Nephron (organoid): ENCODE measurements around the gene PRKACB.
A peak's percentile ranks its signal among the peaks of the same experiment; 100 is the strongest.

Experiments
- H3K27ac Mint-ChIP-seq, 3 experiments: 2 replicates each; pipeline ENCODE4 v1.8.0; 2020; ENCODE audit warnings: mixed read lengths in 3 of 3, mild to moderate bottlenecking in 2 of 3, moderate library complexity in 1 of 3
- H3K27me3 Mint-ChIP-seq: 2 replicates; pipeline ENCODE4 v1.8.0; 2021; ENCODE audit warnings: low read depth, mild to moderate bottlenecking, moderate library complexity, mixed read lengths
- H3K36me3 Mint-ChIP-seq: 2 replicates; pipeline ENCODE4 v1.8.0; 2020; ENCODE audit warnings: low read depth, mixed read lengths
- H3K4me1 Mint-ChIP-seq: 2 replicates; pipeline ENCODE4 v1.8.0; 2020; ENCODE audit warnings: mixed read lengths
- H3K4me3 Mint-ChIP-seq, 3 experiments: 2 replicates each; pipeline ENCODE4 v1.8.0; 2020; ENCODE audit warnings: mild to moderate bottlenecking in 3 of 3, mixed read lengths in 3 of 3, moderate library complexity in 2 of 3
- H3K9me3 Mint-ChIP-seq: 2 replicates; pipeline ENCODE4 v1.8.0; 2020; ENCODE audit warnings: mixed read lengths
- CTCF ChIP-seq, 3 experiments: fragments of 200-600 bp; sonication (generic); IDR thresholded peaks; one replicate each; pipeline ENCODE4 v1.5.0; 2021; ENCODE audit warnings: antibody characterized with exemption in 3 of 3; ENCODE audit not compliant: unreplicated experiment in 3 of 3

PRKACB gene

GRCh38 chr1:84162295-84162694 lies 18.2 kb downstream of the PRKACB start:
- H3K4me1 Mint-ChIP-seq: peaks cover 10% of the 10 kb centered on the region
- H3K27ac Mint-ChIP-seq: no peak overlapping the region
- peaks cover 20% of the 10 kb centered on the region for H3K36me3 Mint-ChIP-seq
- H3K4me3 Mint-ChIP-seq: no peak overlapping the region
- H3K9me3 Mint-ChIP-seq: peaks cover 5% of the 10 kb centered on the region
- no peaks in the 10 kb centered on the region for H3K27me3 Mint-ChIP-seq
- TF ChIP-seq CTCF (IDR thresholded peaks at IDR 0.05; ENCODE audit: unreplicated experiment in 3 of 3): no peak

GRCh38 chr1:84163123-84163931 lies 19.3 kb downstream of the PRKACB start:
- H3K36me3 Mint-ChIP-seq: peaks cover 13% of the 10 kb centered on the region
- no peak for TF ChIP-seq CTCF (IDR thresholded peaks at IDR 0.05; ENCODE audit: unreplicated experiment in 3 of 3)
- peak overlapping the region in 1 of 3 experiments; percentile 33 for H3K27ac Mint-ChIP-seq
- no peak overlapping the region for H3K4me3 Mint-ChIP-seq
- no peaks in the 10 kb centered on the region for H3K27me3 Mint-ChIP-seq
- peaks cover 10% of the 10 kb centered on the region for H3K4me1 Mint-ChIP-seq
- peaks cover 5% of the 10 kb centered on the region for H3K9me3 Mint-ChIP-seq

GRCh38 chr1:84164161-84164560 lies 20.1 kb downstream of the PRKACB start:
- peaks cover 5% of the 10 kb centered on the region for H3K9me3 Mint-ChIP-seq
- H3K36me3 Mint-ChIP-seq: peaks cover 10% of the 10 kb centered on the region
- H3K27me3 Mint-ChIP-seq: no peaks in the 10 kb centered on the region
- peak overlapping the region in 1 of 3 experiments; percentile 66 for H3K4me3 Mint-ChIP-seq
- no peak for TF ChIP-seq CTCF (IDR thresholded peaks at IDR 0.05; ENCODE audit: unreplicated experiment in 3 of 3)
- H3K4me1 Mint-ChIP-seq: peaks cover 10% of the 10 kb centered on the region
- peak overlapping the region in 1 of 3 experiments; percentile 32 for H3K27ac Mint-ChIP-seq

- peaks cover 10% of the 10 kb centered on the region for H3K4me1 Mint-ChIP-seq
- no peak for TF ChIP-seq CTCF (IDR thresholded peaks at IDR 0.05; ENCODE audit: unreplicated experiment in 3 of 3)
- H3K4me3 Mint-ChIP-seq: peak overlapping the region in 1 of 3 experiments; percentile 66
- H3K36me3 Mint-ChIP-seq: peaks cover 10% of the 10 kb centered on the region
- no peaks in the 10 kb centered on the region for H3K27me3 Mint-ChIP-seq
- H3K27ac Mint-ChIP-seq: peak overlapping the region in 2 of 3 experiments; percentile 15 to 32
- peaks cover 5% of the 10 kb centered on the region for H3K9me3 Mint-ChIP-seq
Measured at GRCh38 chr1:84164567-84165021, 20.5 kb downstream of the PRKACB start.

- H3K4me1 Mint-ChIP-seq: peaks cover 10% of the 10 kb centered on the region
- H3K27ac Mint-ChIP-seq: no peak overlapping the region
- H3K27me3 Mint-ChIP-seq: no peaks in the 10 kb centered on the region
- H3K4me3 Mint-ChIP-seq: no peak overlapping the region
- peaks cover 5% of the 10 kb centered on the region for H3K9me3 Mint-ChIP-seq
- H3K36me3 Mint-ChIP-seq: peaks cover 10% of the 10 kb centered on the region
- TF ChIP-seq CTCF (IDR thresholded peaks at IDR 0.05; ENCODE audit: unreplicated experiment in 3 of 3): no peak
Measured at GRCh38 chr1:84165601-84166000, 21.5 kb downstream of the PRKACB start.

- Mint-ChIP-seq H3K9me3 (peaks cover 5% of the 10 kb centered on the region), H3K27me3 (no peaks in the 10 kb centered on the region)
- TF ChIP-seq CTCF (IDR thresholded peaks at IDR 0.05; ENCODE audit: unreplicated experiment in 3 of 3): no peak
Measured at GRCh38 chr1:84166797-84167196, 22.7 kb downstream of the PRKACB start.

More at GRCh38 chr1:84166797-84167196, 22.7 kb downstream of the PRKACB start:
- Mint-ChIP-seq H3K4me1 (peaks cover 10% of the 10 kb centered on the region), H3K4me3 (no peak overlapping the region), H3K36me3 (peaks cover 10% of the 10 kb centered on the region), H3K27ac (no peak overlapping the region)
